Prostate gland (tissue), 2 donors: ENCODE data around the gene TJP2.

ENCODE experiments used
- CTCF ChIP-seq, 4 experiments: fragments of 200-600 bp in 2 of 4; fragments of 450-650 bp in 2 of 4; sonication (generic) in 2 of 4; IDR thresholded peaks; 1 replicate in 3 of 4; 2 replicates in 1 of 4; pipeline ENCODE4 v1.5.1; 2016 to 2019; ENCODE audit warnings: antibody characterized with exemption in 4 of 4, mild to moderate bottlenecking in 2 of 4, moderate library complexity in 2 of 4
- POLR2A ChIP-seq: fragments of 450-650 bp; IDR thresholded peaks from one replicate; pipeline ENCODE4 v1.6.1; 2016; ENCODE audit warnings: antibody characterized with exemption, mild to moderate bottlenecking
- POLR2AphosphoS5 ChIP-seq: sonication (generic); formaldehyde crosslinking; IDR thresholded peaks from one replicate; pipeline ENCODE4 v1.6.1; 2017; ENCODE audit warnings: antibody characterized with exemption

DNA sequence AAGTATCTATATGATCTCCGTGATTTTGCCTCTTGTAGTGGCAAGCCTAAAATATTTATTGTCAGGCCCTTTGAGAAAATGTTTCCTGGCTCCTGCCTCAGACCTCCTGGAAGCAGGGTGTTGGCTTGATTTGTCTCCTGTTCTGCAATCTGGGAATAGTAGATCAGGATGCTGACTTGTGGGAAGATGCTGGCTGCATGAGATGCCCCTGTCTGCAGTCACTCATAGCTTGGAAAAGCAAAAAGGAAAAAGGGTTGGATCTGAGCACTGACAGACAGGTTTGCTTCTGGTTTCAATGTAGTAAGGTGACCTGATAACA is 16.7 kb downstream of the TJP2 start:
- TF ChIP-seq CTCF (IDR thresholded peaks at IDR 0.05) (no peak), POLR2AphosphoS5 (no peak), POLR2A (no peak)
